Keratinocyte (primary cell): ENCODE results near the gene CACNA1S. TPM values are rescaled to one million over a fixed set of nuclear protein-coding genes. Genes with fewer than 3 reads are reported as not detected.

ENCODE experiments used
- DNase-seq: peaks from one replicate; pipeline ENCODE4 v3.0.0-alpha.2; 2011; ENCODE audit warnings: low read depth, missing footprints, low spot score
- FAIRE-seq: peaks from 2 replicates; lab custom pipeline; 2011; peaks lifted over from hg19 to GRCh38; lab: Jason Lieb, UNC
- H2AFZ ChIP-seq: 2 replicates; pipeline ENCODE4 v1.6.0; 2012; ENCODE audit warnings: low read length, control low read depth, inconsistent platforms; ENCODE audit not compliant: control insufficient read depth
- H3K27ac ChIP-seq: 2 replicates; pipeline ENCODE4 v1.5.1; 2011; ENCODE audit warnings: low read length; ENCODE audit not compliant: control insufficient read depth, insufficient read depth
- H3K27me3 ChIP-seq: 3 replicates; pipeline ENCODE4 v1.6.0; 2011; ENCODE audit warnings: low read length; ENCODE audit not compliant: control insufficient read depth, insufficient read depth; ENCODE audit errors: extremely low read depth
- H3K36me3 ChIP-seq, 2 experiments: 2 replicates in 1 of 2; 3 replicates in 1 of 2; pipeline ENCODE4 v1.5.1; 2011; ENCODE audit warnings: low read length in 2 of 2, mild to moderate bottlenecking in 1 of 2; ENCODE audit not compliant: control insufficient read depth in 2 of 2, insufficient read depth in 2 of 2; ENCODE audit errors: extremely low read depth in 1 of 2
- H3K4me1 ChIP-seq: 3 replicates; pipeline ENCODE4 v1.5.1; 2011; ENCODE audit warnings: low read length; ENCODE audit not compliant: control insufficient read depth, insufficient read depth; ENCODE audit errors: extremely low read depth
- H3K4me2 ChIP-seq: 3 replicates; pipeline ENCODE4 v1.6.0; 2011; ENCODE audit warnings: low read depth, low read length; ENCODE audit not compliant: control insufficient read depth, insufficient read depth; ENCODE audit errors: extremely low read depth
- H3K4me3 ChIP-seq, 3 experiments: fragments of 200-600 bp in 1 of 3; sonication (generic) in 1 of 3; 2 replicates in 2 of 3; 3 replicates in 1 of 3; pipeline ENCODE4 v1.5.1; 2011 to 2016; ENCODE audit warnings: low read length in 3 of 3, mild to moderate bottlenecking in 3 of 3, control low read depth in 2 of 3, inconsistent platforms in 1 of 3, low read depth in 1 of 3, mixed read lengths in 1 of 3, mixed run types in 1 of 3, moderate library complexity in 1 of 3; ENCODE audit not compliant: control insufficient read depth in 2 of 3, insufficient read depth in 2 of 3; ENCODE audit errors: extremely low read depth in 1 of 3
- H3K79me2 ChIP-seq: 2 replicates; pipeline ENCODE4 v1.6.0; 2012; ENCODE audit warnings: low read length; ENCODE audit not compliant: control insufficient read depth, insufficient read depth
- H3K9ac ChIP-seq: 3 replicates; pipeline ENCODE4 v1.6.0; 2011; ENCODE audit warnings: low read length; ENCODE audit not compliant: control insufficient read depth, insufficient read depth; ENCODE audit errors: extremely low read depth
- H3K9me1 ChIP-seq: 3 replicates; pipeline ENCODE4 v1.6.0; 2011; ENCODE audit warnings: low read length; ENCODE audit not compliant: control insufficient read depth, insufficient read depth; ENCODE audit errors: extremely low read depth
- H3K9me3 ChIP-seq: 2 replicates; pipeline ENCODE4 v1.5.1; 2012; ENCODE audit warnings: low read depth, low read length; ENCODE audit not compliant: control insufficient read depth
- H4K20me1 ChIP-seq: 3 replicates; pipeline ENCODE4 v1.6.0; 2011; ENCODE audit warnings: low read length; ENCODE audit not compliant: control insufficient read depth, insufficient read depth; ENCODE audit errors: extremely low read depth
- CTCF ChIP-seq, 3 experiments: IDR thresholded peaks in 1 of 3; conservative IDR thresholded peaks in 1 of 3; optimal IDR thresholded peaks in 1 of 3; 2 replicates in 2 of 3; 3 replicates in 1 of 3; pipeline versions ENCODE3 to v1.5.1; 2011; ENCODE audit warnings: low read length in 3 of 3, mild to moderate bottlenecking in 3 of 3, moderate library complexity in 2 of 3, control low read depth in 1 of 3, inconsistent platforms in 1 of 3; ENCODE audit not compliant: insufficient read depth in 2 of 3; ENCODE audit errors: extremely low read depth in 1 of 3
- EZH2 ChIP-seq: IDR thresholded peaks from one replicate; pipeline ENCODE4 v1.6.1; 2012; ENCODE audit warnings: inconsistent platforms, mild to moderate bottlenecking, low read length, moderate library complexity
- dilution Hi-C: fragments of 300-500 bp; cut with MboI; formaldehyde crosslinking; loops from one replicate; pipeline ENCODE4 v1.7.0; 2020; ENCODE audit warnings: low sequenced_read_pairs; ENCODE audit not compliant: extremely low pct_ligation_motif_present
- polyA plus RNA-seq, 5 experiments: library from polyadenylated mRNA; depleted of rRNA in 3 of 5; stranded (reverse) in 3 of 5; stranded (forward) in 1 of 5; unstranded in 1 of 5; fragments of >200 nt; gene quantifications; 1 replicate in 1 of 5; 2 replicates in 3 of 5; 3 replicates in 1 of 5; pipeline versions ENCODE4 v1.2.1 to v1.2.3, GENCODE V29; 2011 to 2012; ENCODE audit warnings: missing spikeins in 2 of 5, low read depth in 1 of 5, low replicate concordance in 1 of 5

The CACNA1S gene
- polyA plus RNA-seq, 1 donor (not counting 4 experiments of a cell fraction or from before 2014, with no cell fraction given), result not detected

DNA sequence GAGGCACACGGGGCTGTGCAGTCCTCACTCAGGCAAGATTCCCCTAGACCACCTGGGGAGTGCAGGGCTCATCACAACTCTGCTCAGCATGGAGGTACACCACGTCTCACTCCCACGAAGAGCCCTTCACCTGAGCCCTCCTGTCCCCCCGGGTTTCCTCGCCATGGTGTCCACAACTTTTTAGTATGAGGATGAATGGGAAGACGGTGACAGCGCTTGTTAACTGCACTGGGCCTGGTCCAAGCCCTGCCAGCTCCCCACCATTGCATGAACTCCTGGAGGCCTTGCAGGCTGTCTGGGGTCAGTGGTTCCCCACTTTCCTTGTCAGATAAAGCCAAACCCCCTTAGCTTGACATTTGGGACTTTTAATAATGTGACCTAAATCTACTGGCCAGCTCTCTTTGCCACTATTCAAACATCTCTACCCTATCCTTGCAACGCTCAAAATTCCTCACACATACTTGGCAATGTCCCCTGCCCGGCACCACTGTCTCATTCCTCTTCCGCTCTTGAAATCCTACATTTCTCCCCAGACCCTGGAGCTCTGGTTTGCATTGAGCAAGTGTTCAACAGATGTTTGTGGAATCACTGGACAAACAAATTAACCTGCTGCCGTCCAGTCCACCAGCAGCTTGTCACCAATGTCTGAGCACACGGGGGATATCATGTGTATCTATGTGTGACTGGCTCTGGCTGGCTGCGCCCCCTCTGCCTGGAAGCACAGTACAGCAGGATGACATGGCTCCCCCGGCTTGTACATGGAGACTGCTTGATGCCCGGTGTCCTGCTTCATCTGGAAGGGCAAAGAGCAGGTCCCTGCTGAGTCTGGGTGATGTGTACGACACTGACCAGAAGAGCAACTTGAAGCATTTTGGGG lies 30.9 kb upstream of the CACNA1S start:
- no peak overlapping the region for H3K27ac ChIP-seq
- DNase-seq (no peak), FAIRE-seq (no peak)
- H3K9me3 ChIP-seq, result no peaks in the 10 kb centered on the region
- no peak overlapping the region for H2AFZ ChIP-seq
- no peak overlapping the region for H3K9ac ChIP-seq
- no peak overlapping the region for H3K4me3 ChIP-seq
- TF ChIP-seq CTCF (optimal IDR thresholded peaks at IDR 0.05 in 1 of 3, IDR thresholded peaks at IDR 0.05 in 1 of 3, conservative IDR thresholded peaks at IDR 0.05 in 1 of 3; ENCODE audit: extremely low read depth in 1 of 3, insufficient read depth in 2 of 3, low read length in 3 of 3) (no peak), EZH2 (no peak)
- no peaks in the 10 kb centered on the region for H3K9me1 ChIP-seq
- H3K36me3 ChIP-seq, result peaks cover 17 to 30% of the 10 kb centered on the region in 2 experiments
- H3K4me2 ChIP-seq, result no peak overlapping the region
- no peaks in the 10 kb centered on the region for H4K20me1 ChIP-seq
- H3K4me1 ChIP-seq, result no peaks in the 10 kb centered on the region
- no peaks in the 10 kb centered on the region for H3K27me3 ChIP-seq
- no peaks in the 10 kb centered on the region for H3K79me2 ChIP-seq
- dilution Hi-C loops, result no loop called here

GRCh38 chr1:201142011-201142848 lies 30.0 kb upstream of the CACNA1S start:
- no peak for FAIRE-seq
- Histone ChIP-seq H3K4me3 (no peak overlapping the region), H3K9me1 (no peaks in the 10 kb centered on the region), H3K4me1 (peaks cover 4% of the 10 kb centered on the region), H4K20me1 (no peaks in the 10 kb centered on the region), H3K9ac (no peak overlapping the region), H3K79me2 (no peaks in the 10 kb centered on the region), H3K9me3 (no peaks in the 10 kb centered on the region), H3K36me3 (peaks cover 17 to 27% of the 10 kb centered on the region in 2 experiments), H2AFZ (no peak overlapping the region), H3K27me3 (no peaks in the 10 kb centered on the region), H3K4me2 (no peak overlapping the region), H3K27ac (no peak overlapping the region)
- dilution Hi-C loops, result no loop called here
- no peak for DNase-seq
- no peak for TF ChIP-seq EZH2
- no peak for TF ChIP-seq CTCF (optimal IDR thresholded peaks at IDR 0.05 in 1 of 3, IDR thresholded peaks at IDR 0.05 in 1 of 3, conservative IDR thresholded peaks at IDR 0.05 in 1 of 3; ENCODE audit: extremely low read depth in 1 of 3, insufficient read depth in 2 of 3, low read length in 3 of 3)
